ENCODE data around the gene CP. TPM values are rescaled to one million over a fixed set of nuclear protein-coding genes. Genes with fewer than 3 reads are reported as not detected.

The CP gene
- total RNA-seq, result 1.0 TPM

GRCh38 chr3:149221783-149222517 lies at the start of gene CP:
TSS of gene CP (minus strand) at chr3:149221829. CDS start at chr3:149221792, 37 bp downstream.
- H3K4me1 ChIP-seq (ENCODE audit: control insufficient read depth in 3 of 3, insufficient read depth in 3 of 3, low read length in 3 of 3), result peaks cover 0 to 5% (median 4%) of the 10 kb centered on the region in 3 donors
- H3K9me3 ChIP-seq (ENCODE audit: control insufficient read depth in 3 of 3, low read length in 3 of 3), result no peaks in the 10 kb centered on the region
- H3K9ac ChIP-seq (ENCODE audit: low read depth in 1 of 3, low read length in 3 of 3), result peak within 1 kb of the TSS in 1 of 3 donors; percentile 15
- no peaks in the 10 kb centered on the region for H3K27me3 ChIP-seq (ENCODE audit: control insufficient read depth in 3 of 3, insufficient read depth in 3 of 3, low read length in 3 of 3)
- no peaks in the 10 kb centered on the region for H3K36me3 ChIP-seq (ENCODE audit: control insufficient read depth in 3 of 3, insufficient read depth in 3 of 3, low read length in 3 of 3)
- no peak within 1 kb of the TSS for H3K4me3 ChIP-seq (ENCODE audit: low read length in 3 of 3)
- peak within 1 kb of the TSS; percentile 6 for H3K27ac ChIP-seq (ENCODE audit: low read depth, low read length)

DNA sequence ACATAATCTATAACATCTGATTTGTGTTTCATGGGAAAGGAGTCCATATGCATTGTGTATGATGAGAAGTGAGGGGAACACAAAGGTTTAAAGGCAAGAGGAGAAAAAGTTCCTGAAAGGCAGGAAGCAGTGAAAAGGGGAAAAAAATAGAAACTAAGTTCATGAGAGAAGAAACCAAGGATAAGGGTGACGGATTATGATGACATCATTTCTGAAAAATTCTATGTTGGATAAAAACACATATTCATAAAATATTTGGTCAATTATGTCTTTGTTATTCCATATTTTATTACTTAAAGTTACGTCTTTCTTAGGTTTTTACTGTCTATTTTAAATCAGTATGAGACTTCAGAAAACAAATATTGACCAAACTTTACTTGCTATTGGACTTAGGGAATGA lies 48.6 kb upstream of the CP start:
- no peaks in the 10 kb centered on the region for H3K36me3 ChIP-seq (ENCODE audit: control insufficient read depth in 3 of 3, insufficient read depth in 3 of 3, low read length in 3 of 3)
- peaks cover 4 to 5% (median 4%) of the 10 kb centered on the region in 3 donors for H3K4me1 ChIP-seq (ENCODE audit: control insufficient read depth in 3 of 3, insufficient read depth in 3 of 3, low read length in 3 of 3)
- no peak overlapping the region for H3K27ac ChIP-seq (ENCODE audit: low read depth, low read length)
- no peak overlapping the region for H3K4me3 ChIP-seq (ENCODE audit: low read length in 3 of 3)
- H3K9ac ChIP-seq (ENCODE audit: low read depth in 1 of 3, low read length in 3 of 3), result no peak overlapping the region
- no peaks in the 10 kb centered on the region for H3K9me3 ChIP-seq (ENCODE audit: control insufficient read depth in 3 of 3, low read length in 3 of 3)
- no peaks in the 10 kb centered on the region for H3K27me3 ChIP-seq (ENCODE audit: control insufficient read depth in 3 of 3, insufficient read depth in 3 of 3, low read length in 3 of 3)

- no peak overlapping the region for H3K9ac ChIP-seq (ENCODE audit: low read depth in 1 of 3, low read length in 3 of 3)
- peaks cover 4 to 5% (median 4%) of the 10 kb centered on the region in 3 donors for H3K4me1 ChIP-seq (ENCODE audit: control insufficient read depth in 3 of 3, insufficient read depth in 3 of 3, low read length in 3 of 3)
- no peak overlapping the region for H3K27ac ChIP-seq (ENCODE audit: low read depth, low read length)
- no peaks in the 10 kb centered on the region for H3K27me3 ChIP-seq (ENCODE audit: control insufficient read depth in 3 of 3, insufficient read depth in 3 of 3, low read length in 3 of 3)
- H3K4me3 ChIP-seq (ENCODE audit: low read length in 3 of 3), result no peak overlapping the region
- no peaks in the 10 kb centered on the region for H3K36me3 ChIP-seq (ENCODE audit: control insufficient read depth in 3 of 3, insufficient read depth in 3 of 3, low read length in 3 of 3)
- no peaks in the 10 kb centered on the region for H3K9me3 ChIP-seq (ENCODE audit: control insufficient read depth in 3 of 3, low read length in 3 of 3)
Measured at GRCh38 chr3:149269687-149270086, 48.1 kb upstream of the CP start.

DNA sequence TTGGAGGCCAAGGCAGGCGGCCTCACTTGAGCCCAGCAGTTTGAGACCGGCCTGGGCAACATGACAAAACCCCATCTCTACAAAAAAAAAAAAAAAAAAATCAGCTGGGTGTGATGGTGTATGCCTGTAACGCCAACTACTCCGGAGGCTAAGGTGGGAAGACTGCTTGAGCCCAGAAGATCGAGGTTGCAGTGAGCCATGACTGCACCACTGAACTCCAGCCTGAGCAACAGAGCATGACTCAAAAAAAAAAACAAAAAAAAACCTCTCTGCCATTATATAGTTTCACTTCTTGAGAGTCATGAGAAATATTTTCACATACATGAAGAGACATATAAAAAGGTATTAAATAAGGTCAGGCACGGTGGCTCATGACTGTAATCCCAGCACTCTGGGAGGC lies 45.9 kb upstream of the CP start:
- Histone ChIP-seq H3K27me3 (ENCODE audit: control insufficient read depth in 3 of 3, insufficient read depth in 3 of 3, low read length in 3 of 3) (no peaks in the 10 kb centered on the region), H3K4me3 (ENCODE audit: low read length in 3 of 3) (no peak overlapping the region), H3K9ac (ENCODE audit: low read depth in 1 of 3, low read length in 3 of 3) (no peak overlapping the region), H3K36me3 (ENCODE audit: control insufficient read depth in 3 of 3, insufficient read depth in 3 of 3, low read length in 3 of 3) (no peaks in the 10 kb centered on the region), H3K27ac (ENCODE audit: low read depth, low read length) (no peak overlapping the region), H3K9me3 (ENCODE audit: control insufficient read depth in 3 of 3, low read length in 3 of 3) (no peaks in the 10 kb centered on the region), H3K4me1 (ENCODE audit: control insufficient read depth in 3 of 3, insufficient read depth in 3 of 3, low read length in 3 of 3) (no peaks in the 10 kb centered on the region)

- H3K27me3 ChIP-seq (ENCODE audit: control insufficient read depth in 3 of 3, insufficient read depth in 3 of 3, low read length in 3 of 3), result no peaks in the 10 kb centered on the region
- H3K4me1 ChIP-seq (ENCODE audit: control insufficient read depth in 3 of 3, insufficient read depth in 3 of 3, low read length in 3 of 3), result no peaks in the 10 kb centered on the region
- H3K9me3 ChIP-seq (ENCODE audit: control insufficient read depth in 3 of 3, low read length in 3 of 3), result no peaks in the 10 kb centered on the region
- H3K36me3 ChIP-seq (ENCODE audit: control insufficient read depth in 3 of 3, insufficient read depth in 3 of 3, low read length in 3 of 3), result no peaks in the 10 kb centered on the region
- no peak overlapping the region for H3K27ac ChIP-seq (ENCODE audit: low read depth, low read length)
- no peak overlapping the region for H3K9ac ChIP-seq (ENCODE audit: low read depth in 1 of 3, low read length in 3 of 3)
- no peak overlapping the region for H3K4me3 ChIP-seq (ENCODE audit: low read length in 3 of 3)
Measured at GRCh38 chr3:149266736-149267135, 45.1 kb upstream of the CP start.

DNA sequence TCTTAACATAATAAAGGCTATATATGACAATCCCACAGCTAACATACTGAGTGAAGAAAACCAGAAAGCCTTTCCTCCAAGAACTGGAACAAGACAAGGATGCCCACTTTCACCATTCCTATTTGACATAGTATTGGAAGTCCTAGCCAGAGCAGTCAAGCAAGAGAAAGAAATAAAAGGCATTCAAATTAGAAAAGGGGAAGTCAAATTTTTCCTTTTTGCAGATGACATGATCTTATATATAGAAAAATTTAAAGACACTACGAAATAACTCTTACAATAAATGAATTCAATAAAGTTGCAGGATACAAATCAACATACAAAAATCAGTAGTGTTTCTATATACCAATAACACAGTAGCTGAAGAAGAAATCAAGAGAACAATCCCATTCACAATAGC lies 42.2 kb upstream of the CP start:
- H3K4me1 ChIP-seq (ENCODE audit: control insufficient read depth in 3 of 3, insufficient read depth in 3 of 3, low read length in 3 of 3), result no peaks in the 10 kb centered on the region
- H3K27me3 ChIP-seq (ENCODE audit: control insufficient read depth in 3 of 3, insufficient read depth in 3 of 3, low read length in 3 of 3), result no peaks in the 10 kb centered on the region

DNA sequence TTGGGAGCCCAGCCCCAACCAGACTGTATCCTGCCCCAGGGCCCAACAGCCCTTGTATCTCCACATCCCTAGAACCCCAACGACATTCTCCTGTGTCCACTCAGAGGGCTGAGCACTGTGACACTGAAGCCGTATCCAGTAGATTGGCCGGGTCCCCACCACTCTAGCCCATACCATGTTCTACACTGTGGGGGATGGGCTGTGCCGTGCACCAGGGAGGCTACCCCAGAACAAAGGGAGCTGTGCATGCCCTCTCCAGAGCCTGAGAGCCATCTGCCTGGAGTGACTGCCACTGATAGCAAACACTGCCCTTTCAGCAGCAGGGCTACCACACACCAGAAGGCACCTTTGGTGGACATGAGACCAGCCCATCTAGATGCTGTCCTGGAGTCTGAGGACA lies 37.1 kb upstream of the CP start:
- no peak overlapping the region for H3K9ac ChIP-seq (ENCODE audit: low read depth in 1 of 3, low read length in 3 of 3)
- no peaks in the 10 kb centered on the region for H3K9me3 ChIP-seq (ENCODE audit: control insufficient read depth in 3 of 3, low read length in 3 of 3)
- no peak overlapping the region for H3K4me3 ChIP-seq (ENCODE audit: low read length in 3 of 3)
- H3K27me3 ChIP-seq (ENCODE audit: control insufficient read depth in 3 of 3, insufficient read depth in 3 of 3, low read length in 3 of 3), result no peaks in the 10 kb centered on the region
- no peak overlapping the region for H3K27ac ChIP-seq (ENCODE audit: low read depth, low read length)
- no peaks in the 10 kb centered on the region for H3K36me3 ChIP-seq (ENCODE audit: control insufficient read depth in 3 of 3, insufficient read depth in 3 of 3, low read length in 3 of 3)
- H3K4me1 ChIP-seq (ENCODE audit: control insufficient read depth in 3 of 3, insufficient read depth in 3 of 3, low read length in 3 of 3), result no peaks in the 10 kb centered on the region

More for the DNA sequence above, 42.2 kb upstream of the CP start:
- Histone ChIP-seq H3K27ac (ENCODE audit: low read depth, low read length) (no peak overlapping the region), H3K36me3 (ENCODE audit: control insufficient read depth in 3 of 3, insufficient read depth in 3 of 3, low read length in 3 of 3) (no peaks in the 10 kb centered on the region), H3K9me3 (ENCODE audit: control insufficient read depth in 3 of 3, low read length in 3 of 3) (no peaks in the 10 kb centered on the region), H3K4me3 (ENCODE audit: low read length in 3 of 3) (no peak overlapping the region), H3K9ac (ENCODE audit: low read depth in 1 of 3, low read length in 3 of 3) (no peak overlapping the region)

DNA sequence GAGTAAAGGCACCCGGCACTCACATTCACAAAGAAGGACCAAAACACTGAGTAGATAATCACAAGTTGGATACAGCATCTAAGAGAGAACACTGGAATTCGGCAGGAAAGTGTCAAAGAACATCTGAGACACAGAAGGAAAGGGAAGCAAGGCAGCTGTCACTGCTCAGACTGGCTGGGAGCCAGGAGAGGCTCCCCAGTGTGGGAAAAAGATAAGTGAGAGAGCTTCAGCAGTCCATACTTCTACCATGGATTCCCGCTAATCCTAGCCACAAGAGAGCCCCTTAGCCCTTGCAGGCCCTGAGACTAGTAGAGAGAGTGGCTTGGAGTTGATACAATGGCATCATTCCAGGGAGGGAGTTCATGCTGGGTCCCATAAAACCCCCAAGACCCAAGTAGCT lies 36.7 kb upstream of the CP start:
- no peak overlapping the region for H3K4me3 ChIP-seq (ENCODE audit: low read length in 3 of 3)
- no peaks in the 10 kb centered on the region for H3K9me3 ChIP-seq (ENCODE audit: control insufficient read depth in 3 of 3, low read length in 3 of 3)
- H3K27ac ChIP-seq (ENCODE audit: low read depth, low read length), result no peak overlapping the region
- H3K9ac ChIP-seq (ENCODE audit: low read depth in 1 of 3, low read length in 3 of 3), result no peak overlapping the region
- no peaks in the 10 kb centered on the region for H3K4me1 ChIP-seq (ENCODE audit: control insufficient read depth in 3 of 3, insufficient read depth in 3 of 3, low read length in 3 of 3)
- no peaks in the 10 kb centered on the region for H3K36me3 ChIP-seq (ENCODE audit: control insufficient read depth in 3 of 3, insufficient read depth in 3 of 3, low read length in 3 of 3)
- H3K27me3 ChIP-seq (ENCODE audit: control insufficient read depth in 3 of 3, insufficient read depth in 3 of 3, low read length in 3 of 3), result no peaks in the 10 kb centered on the region

DNA sequence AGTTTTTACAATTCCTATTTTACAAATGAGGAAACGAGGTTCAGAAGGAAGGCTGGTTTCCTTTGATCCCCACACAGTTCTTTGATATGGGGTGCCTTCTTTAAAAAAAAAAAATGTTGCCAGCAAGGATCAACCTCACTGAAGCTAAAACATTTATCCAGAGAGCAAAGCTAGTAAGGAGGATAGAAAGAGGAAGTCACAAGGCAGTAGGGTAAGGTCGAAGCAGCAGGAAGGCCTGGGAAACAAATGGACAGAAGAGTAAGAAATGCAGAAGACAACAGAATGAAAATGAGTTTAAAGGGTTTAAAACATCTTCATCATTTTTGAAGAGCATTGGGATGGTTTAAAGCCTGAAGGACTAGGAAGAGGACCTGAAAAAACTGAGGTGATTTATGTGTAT lies 30.6 kb upstream of the CP start:
- Histone ChIP-seq H3K36me3 (ENCODE audit: control insufficient read depth in 3 of 3, insufficient read depth in 3 of 3, low read length in 3 of 3) (no peaks in the 10 kb centered on the region), H3K4me1 (ENCODE audit: control insufficient read depth in 3 of 3, insufficient read depth in 3 of 3, low read length in 3 of 3) (no peaks in the 10 kb centered on the region), H3K27ac (ENCODE audit: low read depth, low read length) (no peak overlapping the region), H3K9ac (ENCODE audit: low read depth in 1 of 3, low read length in 3 of 3) (no peak overlapping the region), H3K27me3 (ENCODE audit: control insufficient read depth in 3 of 3, insufficient read depth in 3 of 3, low read length in 3 of 3) (no peaks in the 10 kb centered on the region), H3K4me3 (ENCODE audit: low read length in 3 of 3) (no peak overlapping the region), H3K9me3 (ENCODE audit: control insufficient read depth in 3 of 3, low read length in 3 of 3) (no peaks in the 10 kb centered on the region)

GRCh38 chr3:149251186-149251585 lies 29.6 kb upstream of the CP start:
- H3K9ac ChIP-seq (ENCODE audit: low read depth in 1 of 3, low read length in 3 of 3), result no peak overlapping the region
- no peak overlapping the region for H3K4me3 ChIP-seq (ENCODE audit: low read length in 3 of 3)
- no peak overlapping the region for H3K27ac ChIP-seq (ENCODE audit: low read depth, low read length)

More at GRCh38 chr3:149251186-149251585, 29.6 kb upstream of the CP start:
- no peaks in the 10 kb centered on the region for H3K9me3 ChIP-seq (ENCODE audit: control insufficient read depth in 3 of 3, low read length in 3 of 3)
- no peaks in the 10 kb centered on the region for H3K27me3 ChIP-seq (ENCODE audit: control insufficient read depth in 3 of 3, insufficient read depth in 3 of 3, low read length in 3 of 3)
- H3K4me1 ChIP-seq (ENCODE audit: control insufficient read depth in 3 of 3, insufficient read depth in 3 of 3, low read length in 3 of 3), result no peaks in the 10 kb centered on the region
- no peaks in the 10 kb centered on the region for H3K36me3 ChIP-seq (ENCODE audit: control insufficient read depth in 3 of 3, insufficient read depth in 3 of 3, low read length in 3 of 3)

Measured in skeletal muscle tissue (tissue), 4 donors.